CD14-positive monocyte (primary cell): ENCODE results near the gene SCAPER. TPM values are rescaled to one million over a fixed set of nuclear protein-coding genes. Genes with fewer than 3 reads are reported as not detected.

ENCODE experiments used
- DNase-seq, 3 donors: peaks; one replicate each; pipeline ENCODE4 v3.0.0-alpha.2; 2011 to 2022
- H2AFZ ChIP-seq: 2 replicates; pipeline ENCODE4 v1.6.0; 2012; ENCODE audit warnings: mild to moderate bottlenecking, low read depth, low read length, inconsistent platforms; ENCODE audit not compliant: insufficient read depth, poor library complexity, severe bottlenecking
- H3K27ac ChIP-seq, 2 donors: 1 replicate in 1 of 2; 2 replicates in 1 of 2; pipeline ENCODE4 v1.5.1; 2012 to 2013; ENCODE audit warnings: low read length in 2 of 2, control low read depth in 1 of 2, inconsistent platforms in 1 of 2, low read depth in 1 of 2, mild to moderate bottlenecking in 1 of 2
- H3K27me3 ChIP-seq, 2 donors: one replicate each; pipeline versions ENCODE4 v1.6.0 to v1.6.1; 2011 to 2013; ENCODE audit warnings: low read length in 2 of 2; ENCODE audit not compliant: control insufficient read depth in 2 of 2, insufficient read depth in 2 of 2
- H3K36me3 ChIP-seq, 2 donors: replicated peaks in 1 of 2; 1 replicate in 1 of 2; 2 replicates in 1 of 2; pipeline versions ENCODE4 v1.5.1 to v1.6.1; 2012 to 2013; ENCODE audit warnings: low read length in 2 of 2, control low read depth in 1 of 2, inconsistent platforms in 1 of 2, mild to moderate bottlenecking in 1 of 2; ENCODE audit not compliant: insufficient read depth in 2 of 2, control insufficient read depth in 1 of 2
- H3K4me1 ChIP-seq, 2 donors: 1 replicate in 1 of 2; 2 replicates in 1 of 2; pipeline versions ENCODE4 v1.5.1 to v1.6.1; 2012 to 2013; ENCODE audit warnings: low read length in 2 of 2, control low read depth in 1 of 2, inconsistent platforms in 1 of 2, mild to moderate bottlenecking in 1 of 2, moderate library complexity in 1 of 2; ENCODE audit not compliant: insufficient read depth in 2 of 2, control insufficient read depth in 1 of 2
- H3K4me2 ChIP-seq: replicated peaks from 2 replicates; pipeline ENCODE3; 2012; ENCODE audit warnings: low read length, moderate library complexity, mild to moderate bottlenecking; ENCODE audit not compliant: poor library complexity, severe bottlenecking; ENCODE audit errors: extremely low read depth
- H3K4me3 ChIP-seq, 3 experiments: fragments of 200-600 bp in 1 of 3; sonication (generic) in 1 of 3; replicated peaks in 1 of 3; 1 replicate in 2 of 3; 2 replicates in 1 of 3; pipeline ENCODE4 v1.5.1; 2011 to 2013; ENCODE audit warnings: low read length in 3 of 3, mild to moderate bottlenecking in 3 of 3, control low read depth in 2 of 3, low read depth in 2 of 3, inconsistent platforms in 1 of 3, moderate library complexity in 1 of 3
- H3K79me2 ChIP-seq: 2 replicates; pipeline ENCODE4 v1.6.0; 2012; ENCODE audit warnings: mild to moderate bottlenecking, control low read depth, inconsistent platforms, low read length, moderate library complexity; ENCODE audit not compliant: insufficient read depth
- H3K9ac ChIP-seq: 2 replicates; pipeline ENCODE4 v1.6.0; 2017; ENCODE audit warnings: low read length, mild to moderate bottlenecking; ENCODE audit not compliant: insufficient read depth, poor library complexity, severe bottlenecking
- H3K9me3 ChIP-seq, 2 donors: replicated peaks in 1 of 2; 1 replicate in 1 of 2; 2 replicates in 1 of 2; pipeline versions ENCODE4 v1.5.1 to v1.6.1; 2012 to 2013; ENCODE audit warnings: low read length in 2 of 2, control low read depth in 1 of 2; ENCODE audit not compliant: control insufficient read depth in 1 of 2, insufficient read depth in 1 of 2
- H4K20me1 ChIP-seq: 2 replicates; pipeline ENCODE4 v1.6.0; 2012; ENCODE audit warnings: mild to moderate bottlenecking, low read length, control low read depth, moderate library complexity; ENCODE audit not compliant: insufficient read depth
- H3K27ac Mint-ChIP-seq, 7 donors: one replicate each; pipeline ENCODE4 v1.8.0; 2020; ENCODE audit warnings: mild to moderate bottlenecking in 7 of 7, mixed read lengths in 7 of 7, moderate library complexity in 6 of 7, inconsistent platforms in 2 of 7
- H3K27me3 Mint-ChIP-seq, 3 donors: one replicate each; pipeline ENCODE4 v1.8.0; 2021 to 2022; ENCODE audit warnings: low read depth in 3 of 3, mild to moderate bottlenecking in 3 of 3, mixed read lengths in 3 of 3, moderate library complexity in 3 of 3, inconsistent platforms in 1 of 3
- H3K36me3 Mint-ChIP-seq, 2 donors: one replicate each; pipeline ENCODE4 v1.8.0; 2020; ENCODE audit warnings: mixed read lengths in 2 of 2, inconsistent platforms in 1 of 2, mild to moderate bottlenecking in 1 of 2
- H3K4me1 Mint-ChIP-seq: one replicate; pipeline ENCODE4 v1.8.0; 2020; ENCODE audit warnings: mild to moderate bottlenecking, mixed read lengths
- H3K4me3 Mint-ChIP-seq, 2 donors: one replicate each; pipeline ENCODE4 v1.8.0; 2020; ENCODE audit warnings: mild to moderate bottlenecking in 2 of 2, mixed read lengths in 2 of 2, moderate library complexity in 1 of 2
- H3K9me3 Mint-ChIP-seq, 7 donors: one replicate each; pipeline ENCODE4 v1.8.0; 2020 to 2022; ENCODE audit warnings: mixed read lengths in 7 of 7, mild to moderate bottlenecking in 6 of 7, moderate library complexity in 6 of 7, inconsistent platforms in 2 of 7
- WGBS: methylation state at CpG from one replicate; pipeline ENCODE4 v1.1.5; 2013; ENCODE audit warnings: missing lambda C conversion rate; ENCODE audit not compliant: insufficient coverage; 5-methylcytosine and 5-hydroxymethylcytosine counted together
- intact Hi-C, 2 donors: fragments of 100-400 bp; cut with micrococcal nuclease; formaldehyde crosslinking; loops; one replicate each; pipeline versions ENCODE4 v1.15.0 to v1.15.1; 2023
- polyA plus RNA-seq, 3 donors: library from polyadenylated mRNA; depleted of rRNA in 1 of 3; unstranded in 2 of 3; stranded (reverse) in 1 of 3; fragments of 300-500 nt in 2 of 3; fragments of >200 nt in 1 of 3; fragmentation: Illumina TruSeq in 2 of 3; gene quantifications; 1 replicate in 2 of 3; 2 replicates in 1 of 3; pipeline ENCODE4 v1.2.3, GENCODE V29; 2012 to 2021
- TF ChIP-seq, protein P1 (sequence below): fragments of 200-600 bp; IDR thresholded peaks from one replicate; pipeline ENCODE4 v1.8.0; 2022; ENCODE audit warnings: antibody characterized with exemption, mild to moderate bottlenecking

The SCAPER gene
- polyA plus RNA-seq, 3 donors: 2.5 to 5.4 (median 4.2) TPM

DNA sequence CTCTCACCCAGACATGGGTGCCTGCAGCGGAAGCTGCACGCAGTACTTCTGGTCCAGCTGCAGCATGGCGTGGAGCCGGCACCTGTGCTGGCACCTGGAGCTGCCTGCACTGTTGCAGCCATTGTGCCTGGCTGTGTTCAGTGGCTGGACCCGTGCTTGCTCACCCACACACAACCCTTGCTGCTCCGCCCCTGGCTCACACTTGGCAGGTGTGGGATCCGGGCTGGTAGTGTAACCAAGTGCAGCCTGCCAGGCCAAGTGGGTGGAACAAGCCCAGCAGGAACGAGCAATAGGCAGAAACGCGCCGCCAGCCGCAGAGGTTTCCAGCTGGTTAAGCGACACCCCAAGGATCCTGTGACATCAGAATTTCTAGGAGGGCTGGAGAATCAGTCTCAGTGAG, 11.2 kb upstream of the SCAPER start:
- WGBS: over 99% methylated on average over 12 of the region's 13 CpGs
- no peak overlapping the region for H3K9ac ChIP-seq
- no peak for DNase-seq
- no peaks in the 10 kb centered on the region for H3K4me1 ChIP-seq
- H3K4me2 ChIP-seq: no peak overlapping the region
- no peaks in the 10 kb centered on the region for H3K79me2 ChIP-seq
- H3K9me3 ChIP-seq: no peaks in the 10 kb centered on the region
- no peaks in the 10 kb centered on the region for H4K20me1 ChIP-seq
- Mint-ChIP-seq H3K4me3 (no peak overlapping the region), H3K27me3 (peaks cover 0 to 5% (median 2%) of the 10 kb centered on the region in 3 donors), H3K4me1 (no peaks in the 10 kb centered on the region), H3K36me3 (no peaks in the 10 kb centered on the region), H3K27ac (no peak overlapping the region), H3K9me3 (no peaks in the 10 kb centered on the region)
- H3K4me3 ChIP-seq: no peak overlapping the region
- intact Hi-C loops: no loop called here
- H3K27ac ChIP-seq: no peak overlapping the region
- no peaks in the 10 kb centered on the region for H3K36me3 ChIP-seq
- no peaks in the 10 kb centered on the region for H3K27me3 ChIP-seq
- H2AFZ ChIP-seq: no peak overlapping the region
- TF ChIP-seq, protein P1, sequence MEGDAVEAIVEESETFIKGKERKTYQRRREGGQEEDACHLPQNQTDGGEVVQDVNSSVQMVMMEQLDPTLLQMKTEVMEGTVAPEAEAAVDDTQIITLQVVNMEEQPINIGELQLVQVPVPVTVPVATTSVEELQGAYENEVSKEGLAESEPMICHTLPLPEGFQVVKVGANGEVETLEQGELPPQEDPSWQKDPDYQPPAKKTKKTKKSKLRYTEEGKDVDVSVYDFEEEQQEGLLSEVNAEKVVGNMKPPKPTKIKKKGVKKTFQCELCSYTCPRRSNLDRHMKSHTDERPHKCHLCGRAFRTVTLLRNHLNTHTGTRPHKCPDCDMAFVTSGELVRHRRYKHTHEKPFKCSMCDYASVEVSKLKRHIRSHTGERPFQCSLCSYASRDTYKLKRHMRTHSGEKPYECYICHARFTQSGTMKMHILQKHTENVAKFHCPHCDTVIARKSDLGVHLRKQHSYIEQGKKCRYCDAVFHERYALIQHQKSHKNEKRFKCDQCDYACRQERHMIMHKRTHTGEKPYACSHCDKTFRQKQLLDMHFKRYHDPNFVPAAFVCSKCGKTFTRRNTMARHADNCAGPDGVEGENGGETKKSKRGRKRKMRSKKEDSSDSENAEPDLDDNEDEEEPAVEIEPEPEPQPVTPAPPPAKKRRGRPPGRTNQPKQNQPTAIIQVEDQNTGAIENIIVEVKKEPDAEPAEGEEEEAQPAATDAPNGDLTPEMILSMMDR: no peak

DNA sequence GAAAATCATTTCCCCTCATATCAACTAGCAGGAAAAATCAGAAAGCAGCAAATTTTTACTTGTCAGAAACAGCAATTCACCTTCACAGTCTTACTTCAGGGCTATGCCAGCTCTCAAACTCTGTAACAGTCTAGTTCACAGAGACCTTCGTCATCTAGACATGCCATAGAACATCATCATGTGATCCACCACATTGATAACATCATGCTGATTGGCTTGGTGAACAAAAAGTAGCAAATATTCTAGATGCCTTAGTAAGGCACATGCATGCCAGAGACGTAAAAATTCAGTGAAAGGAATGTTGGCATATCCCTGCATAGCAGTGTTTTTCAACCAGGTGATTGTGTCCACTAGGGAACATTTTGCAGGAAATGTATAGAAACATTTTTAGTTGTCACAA, 8.6 kb upstream of the SCAPER start:
- no peak for DNase-seq
- peaks cover 1 to 6% (median 2%) of the 10 kb centered on the region in 3 donors for H3K27me3 Mint-ChIP-seq
- no peaks in the 10 kb centered on the region for H4K20me1 ChIP-seq
- no peaks in the 10 kb centered on the region for H3K79me2 ChIP-seq
- 85% methylated on average over 2 of the region's 2 CpGs for WGBS
- no peak overlapping the region for H3K4me2 ChIP-seq
- H3K9me3 Mint-ChIP-seq: no peaks in the 10 kb centered on the region
- no peak overlapping the region for H3K27ac ChIP-seq
- no peak overlapping the region for H3K4me3 Mint-ChIP-seq
- no peaks in the 10 kb centered on the region for H3K36me3 Mint-ChIP-seq
- H3K4me3 ChIP-seq: no peak overlapping the region
- H3K27me3 ChIP-seq: no peaks in the 10 kb centered on the region
- H3K4me1 Mint-ChIP-seq: no peaks in the 10 kb centered on the region
- intact Hi-C loops: no loop called here
- H3K9ac ChIP-seq: no peak overlapping the region
- no peak overlapping the region for H2AFZ ChIP-seq
- H3K4me1 ChIP-seq: no peaks in the 10 kb centered on the region
- no peaks in the 10 kb centered on the region for H3K9me3 ChIP-seq
- TF ChIP-seq, protein P1: no peak
- no peaks in the 10 kb centered on the region for H3K36me3 ChIP-seq
- H3K27ac Mint-ChIP-seq: no peak overlapping the region
